Measurements from ENCODE around the gene SLC4A11.
A peak's percentile ranks its signal among the peaks of the same experiment; 100 is the strongest.

The SLC4A11 gene

DNA sequence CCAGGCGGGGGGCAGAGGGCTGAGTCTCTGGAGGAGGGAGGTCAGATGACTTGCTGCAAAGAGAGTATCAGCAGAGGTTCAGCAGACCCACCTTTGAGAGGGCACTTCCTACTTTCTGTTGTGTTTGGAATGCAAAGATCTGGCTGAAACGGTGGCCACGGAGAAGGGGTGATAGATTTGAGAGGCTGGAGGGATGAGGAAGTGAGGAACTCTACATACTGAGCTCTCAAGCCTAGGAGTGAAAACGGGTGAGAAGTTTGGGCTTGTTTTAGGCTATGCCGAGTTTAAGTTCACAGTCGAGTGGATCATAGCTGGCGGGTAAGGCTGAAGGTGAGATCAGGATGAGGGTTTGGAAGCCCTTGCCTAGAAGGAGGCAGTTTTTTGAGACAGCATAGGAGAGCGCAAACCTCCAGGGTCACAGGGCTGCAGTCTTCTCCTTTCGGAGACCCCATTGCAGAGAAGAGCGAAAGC, 30.2 kb downstream of the SLC4A11 start:
- H3K4me1 Mint-ChIP-seq (ENCODE audit: low read depth): peaks cover 28% of the 10 kb centered on the region
- H3K27me3 Mint-ChIP-seq: no peaks in the 10 kb centered on the region
- H3K9me3 Mint-ChIP-seq (ENCODE audit: low read depth): no peaks in the 10 kb centered on the region
- H3K27ac Mint-ChIP-seq: peak overlapping the region; percentile 90
- peak overlapping the region; percentile 95 for H3K4me3 Mint-ChIP-seq
- H3K36me3 Mint-ChIP-seq: no peaks in the 10 kb centered on the region

DNA sequence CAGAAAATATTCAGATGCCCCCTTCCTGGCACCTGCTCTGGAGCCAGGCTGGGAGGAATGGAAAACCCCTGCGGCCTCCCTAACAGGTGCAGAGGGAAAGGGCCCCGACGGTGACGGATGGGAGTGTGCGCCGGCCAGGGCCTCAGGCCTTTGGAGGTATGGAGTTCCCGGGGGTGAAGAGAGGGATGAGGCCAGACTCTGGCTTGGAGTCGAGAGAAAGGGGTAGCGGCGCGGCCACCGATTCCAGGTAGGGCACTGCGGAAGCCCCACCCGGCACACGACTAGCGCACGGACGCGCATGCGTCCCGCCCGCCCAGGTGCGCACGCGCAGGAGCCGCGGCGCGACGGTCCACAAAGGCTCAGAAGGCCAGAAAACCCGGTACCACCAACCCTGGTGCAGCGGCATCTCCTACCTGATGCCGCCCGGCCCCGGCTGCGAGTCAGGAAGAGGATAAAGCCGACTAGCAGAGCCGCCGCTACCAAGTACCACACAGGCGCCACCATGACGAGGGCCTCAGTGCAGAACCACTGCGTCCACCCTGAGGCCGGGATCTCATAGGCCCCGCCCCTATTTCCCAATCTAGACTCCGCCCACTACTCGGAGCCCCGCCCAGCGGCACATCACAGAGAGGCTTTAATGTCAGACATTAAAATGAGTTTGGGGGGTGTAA, 34.7 kb downstream of the SLC4A11 start, which contains the start of gene DDRGK1:
Gene DDRGK1, minus strand, starts transcription at position 559 of the 671 bp plus-strand sequence. Its CDS starts 55 bp downstream, at position 504.
- H3K36me3 Mint-ChIP-seq: peaks cover 6% of the 10 kb centered on the region

DNA sequence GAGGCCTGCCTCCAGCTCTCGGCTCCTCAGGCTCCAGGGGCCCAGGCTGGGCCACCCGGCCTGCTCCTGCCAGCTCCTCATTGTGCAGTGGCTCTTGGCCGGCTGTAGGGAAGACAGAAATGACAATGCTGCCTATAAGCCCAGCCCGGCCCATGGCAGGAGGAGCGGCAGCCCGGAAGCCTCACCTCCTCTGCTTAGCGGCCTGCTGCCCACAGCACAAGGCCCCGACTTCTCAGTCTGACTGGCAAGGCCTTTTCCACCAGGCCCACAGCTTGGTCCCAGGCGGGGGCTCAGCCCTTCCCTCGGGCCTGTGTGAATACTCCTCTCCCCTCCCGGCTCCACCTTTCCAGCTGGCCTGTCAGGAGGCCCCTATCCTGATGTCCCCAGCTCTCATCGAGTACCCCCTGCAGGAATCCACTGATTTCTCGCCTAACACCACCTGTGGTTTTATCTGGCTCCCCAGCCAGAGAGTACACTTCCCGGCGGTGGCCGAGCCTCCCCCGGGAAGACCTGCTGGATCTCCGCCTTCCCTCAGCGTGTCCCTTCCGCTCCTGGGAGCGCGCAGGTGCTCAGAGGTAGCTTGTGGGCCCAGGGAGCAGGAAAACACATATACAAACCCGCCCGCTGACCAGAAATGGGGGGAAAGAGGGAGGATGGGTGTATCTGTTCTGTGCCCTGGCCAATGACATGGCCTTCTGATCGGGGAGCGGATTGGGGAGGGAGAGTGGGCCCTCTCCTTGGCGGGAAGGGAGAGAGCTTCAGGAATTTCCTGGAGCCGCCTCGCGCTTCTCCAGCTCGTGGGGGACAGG, 35.5 kb downstream of the SLC4A11 start:
- Mint-ChIP-seq H3K27ac (peak overlapping the region; percentile 94), H3K27me3 (no peaks in the 10 kb centered on the region), H3K36me3 (peaks cover 6% of the 10 kb centered on the region)

More for the DNA sequence above, 34.7 kb downstream of the SLC4A11 start, which contains the start of gene DDRGK1:
- no peaks in the 10 kb centered on the region for H3K27me3 Mint-ChIP-seq
- H3K4me3 Mint-ChIP-seq: peak within 1 kb of the TSS; percentile 96
- H3K4me1 Mint-ChIP-seq (ENCODE audit: low read depth): peaks cover 23% of the 10 kb centered on the region
- no peaks in the 10 kb centered on the region for H3K9me3 Mint-ChIP-seq (ENCODE audit: low read depth)
- peak within 1 kb of the TSS; percentile 94 for H3K27ac Mint-ChIP-seq

DNA sequence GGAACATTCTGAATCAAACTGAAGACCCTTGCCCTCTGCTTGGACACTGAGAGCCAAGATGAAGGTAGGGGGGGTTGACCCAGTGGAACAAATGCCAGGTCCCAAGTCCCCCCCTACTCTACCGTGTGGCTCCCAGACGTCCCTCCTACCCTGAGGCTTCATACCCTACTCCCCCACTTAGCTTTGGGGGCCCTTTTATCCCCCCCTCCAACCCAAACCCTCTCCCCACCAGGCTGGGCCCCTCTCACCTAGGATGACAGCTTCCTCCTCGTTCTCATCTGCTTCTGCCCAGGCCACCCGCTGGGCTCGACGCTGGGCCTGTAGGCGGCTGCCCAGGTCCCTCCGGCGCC, 36.0 kb downstream of the SLC4A11 start:
- H3K4me1 Mint-ChIP-seq (ENCODE audit: low read depth): peaks cover 15% of the 10 kb centered on the region

More for the DNA sequence above, 35.5 kb downstream of the SLC4A11 start:
- H3K4me1 Mint-ChIP-seq (ENCODE audit: low read depth): peaks cover 18% of the 10 kb centered on the region
- no peaks in the 10 kb centered on the region for H3K9me3 Mint-ChIP-seq (ENCODE audit: low read depth)
- peak overlapping the region; percentile 96 for H3K4me3 Mint-ChIP-seq

DNA sequence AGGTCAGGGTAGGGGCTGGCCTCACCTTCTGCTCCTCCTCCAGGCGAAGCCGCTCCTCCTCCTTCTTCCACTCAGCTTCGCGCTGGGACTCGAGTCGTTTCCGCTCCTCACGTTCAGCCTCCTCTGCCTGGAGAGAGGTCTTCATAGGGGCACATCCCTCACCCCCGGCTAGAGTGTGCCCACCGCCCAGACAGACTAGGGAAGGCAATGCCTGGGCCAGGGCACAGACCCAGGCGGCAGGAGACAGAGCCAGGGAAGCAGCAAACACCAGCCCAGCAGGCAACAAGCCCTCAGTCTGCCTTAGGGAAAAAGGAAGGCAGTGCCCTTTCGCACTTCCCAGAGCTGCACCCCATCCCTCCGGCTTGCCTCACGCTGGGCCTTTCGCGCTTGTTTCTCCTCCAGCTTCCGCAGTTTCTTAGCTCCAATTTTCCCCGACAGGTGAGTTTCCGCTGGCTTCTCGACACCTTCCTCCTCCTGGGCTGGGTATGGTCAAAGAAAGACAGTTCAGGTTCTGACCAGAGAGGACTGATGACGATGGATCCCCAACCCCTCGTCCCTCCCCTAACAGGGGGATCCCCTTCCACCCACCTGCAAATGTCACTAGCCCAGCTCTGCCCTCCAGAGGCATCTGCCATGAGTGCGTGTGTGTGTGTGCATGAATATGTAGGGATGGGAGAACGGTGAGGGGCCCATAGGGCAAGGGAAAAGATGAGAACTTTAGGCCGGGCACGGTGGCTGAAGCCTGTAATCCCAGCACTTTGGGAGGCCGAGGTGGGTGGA, 38.8 kb downstream of the SLC4A11 start:
- Mint-ChIP-seq H3K4me1 (ENCODE audit: low read depth) (peaks cover 25% of the 10 kb centered on the region), H3K36me3 (peaks cover 11% of the 10 kb centered on the region), H3K9me3 (ENCODE audit: low read depth) (no peaks in the 10 kb centered on the region), H3K27me3 (no peaks in the 10 kb centered on the region), H3K27ac (peak overlapping the region; percentile 34), H3K4me3 (no peak overlapping the region)

More for the DNA sequence above, 36.0 kb downstream of the SLC4A11 start:
- peak overlapping the region; percentile 96 for H3K4me3 Mint-ChIP-seq
- H3K36me3 Mint-ChIP-seq: peaks cover 6% of the 10 kb centered on the region
- H3K27ac Mint-ChIP-seq: no peak overlapping the region
- H3K27me3 Mint-ChIP-seq: no peaks in the 10 kb centered on the region
- H3K9me3 Mint-ChIP-seq (ENCODE audit: low read depth): no peaks in the 10 kb centered on the region

DNA sequence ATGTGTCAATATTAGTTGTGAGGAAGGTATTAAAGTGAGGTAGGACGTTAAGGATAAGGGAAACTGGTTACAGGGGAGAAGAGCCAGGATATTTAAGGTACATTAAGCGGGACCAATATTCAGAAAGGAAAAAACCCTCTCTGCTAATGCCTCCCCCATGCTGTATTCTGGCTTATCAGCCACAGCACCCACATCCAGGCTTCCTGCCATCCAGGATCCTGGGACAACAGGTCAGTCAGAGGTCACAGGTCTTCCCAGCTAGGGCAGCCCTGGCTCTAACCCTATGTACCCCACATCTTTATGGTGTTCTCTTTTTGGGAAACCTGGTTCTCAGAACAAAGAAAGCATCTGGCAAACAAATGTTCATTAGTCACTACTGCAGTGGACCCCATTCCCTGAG, 39.8 kb downstream of the SLC4A11 start:
- H3K4me1 Mint-ChIP-seq (ENCODE audit: low read depth): peaks cover 25% of the 10 kb centered on the region
- no peak overlapping the region for H3K27ac Mint-ChIP-seq
- no peaks in the 10 kb centered on the region for H3K27me3 Mint-ChIP-seq
- H3K36me3 Mint-ChIP-seq: peaks cover 11% of the 10 kb centered on the region
- H3K4me3 Mint-ChIP-seq: no peak overlapping the region
- H3K9me3 Mint-ChIP-seq (ENCODE audit: low read depth): no peaks in the 10 kb centered on the region

DNA sequence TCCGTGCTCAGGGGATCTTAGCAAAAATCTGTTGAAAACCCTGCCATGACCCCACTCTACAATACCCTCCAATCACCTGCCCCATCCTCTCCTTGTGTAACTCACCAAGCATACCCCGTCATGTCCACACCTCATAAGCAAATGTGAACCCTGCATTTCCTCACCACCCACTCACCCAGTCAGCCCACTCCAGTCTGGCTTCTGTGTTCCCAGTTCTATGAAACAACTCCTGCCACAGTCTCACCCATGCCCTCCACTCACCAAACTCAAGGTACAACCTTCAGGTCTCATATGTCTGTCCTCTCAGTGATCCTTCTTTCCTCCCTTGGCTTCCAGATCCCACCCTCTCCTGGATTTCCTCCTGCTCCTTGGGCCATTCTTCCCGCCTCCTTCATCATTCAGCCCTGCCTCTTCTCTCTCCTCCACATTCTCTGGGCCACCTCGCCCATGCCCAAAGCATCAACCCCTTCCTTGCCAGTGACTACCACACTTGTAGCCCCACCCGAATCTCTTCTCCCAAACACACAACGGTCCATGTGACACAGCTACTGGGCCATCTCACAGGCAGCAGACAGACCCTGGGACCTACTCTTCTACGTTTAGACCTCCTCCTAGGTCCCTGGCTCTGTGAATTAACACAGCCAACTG, 43.3 kb downstream of the SLC4A11 start:
- H3K36me3 Mint-ChIP-seq: peaks cover 9% of the 10 kb centered on the region
- H3K9me3 Mint-ChIP-seq (ENCODE audit: low read depth): no peaks in the 10 kb centered on the region
- peaks cover 19% of the 10 kb centered on the region for H3K4me1 Mint-ChIP-seq (ENCODE audit: low read depth)
- peak overlapping the region; percentile 64 for H3K27ac Mint-ChIP-seq
- H3K4me3 Mint-ChIP-seq: no peak overlapping the region
- H3K27me3 Mint-ChIP-seq: no peaks in the 10 kb centered on the region

DNA sequence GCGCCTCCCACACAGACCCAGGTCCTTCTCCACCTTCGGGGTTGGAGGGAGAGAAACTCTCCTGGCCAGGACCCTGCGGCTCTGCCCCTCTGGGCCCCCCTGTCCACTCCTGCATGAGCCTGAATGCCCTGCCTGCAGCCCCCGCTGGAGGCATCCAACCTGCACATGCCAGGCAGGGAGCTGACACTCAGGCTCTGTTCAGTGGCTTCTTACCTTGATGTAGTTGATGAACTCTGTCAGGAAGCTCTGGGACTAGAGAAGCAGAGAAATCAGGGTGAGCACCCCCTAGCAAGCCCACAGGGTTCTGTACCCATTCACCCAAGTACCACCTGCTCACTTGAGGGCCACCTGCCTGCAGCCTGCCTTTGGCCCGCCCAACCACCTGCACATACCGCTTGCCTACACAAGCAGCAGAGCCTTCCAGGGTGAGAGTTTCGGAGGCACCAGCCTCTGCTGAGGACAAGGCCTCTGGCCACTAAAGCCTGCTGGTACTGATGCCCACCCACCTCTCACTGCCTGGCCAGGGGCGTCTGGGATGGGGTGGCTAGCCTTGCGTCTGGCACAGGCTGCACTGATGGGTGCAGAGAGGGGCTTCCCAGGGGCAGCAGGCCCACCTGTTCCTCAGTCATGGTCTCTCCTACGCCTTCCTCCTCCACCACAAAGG, 44.2 kb downstream of the SLC4A11 start:
- peaks cover 16% of the 10 kb centered on the region for H3K4me1 Mint-ChIP-seq (ENCODE audit: low read depth)
- peak overlapping the region; percentile 64 for H3K27ac Mint-ChIP-seq
- no peaks in the 10 kb centered on the region for H3K27me3 Mint-ChIP-seq
- H3K9me3 Mint-ChIP-seq (ENCODE audit: low read depth): no peaks in the 10 kb centered on the region
- H3K36me3 Mint-ChIP-seq: peaks cover 9% of the 10 kb centered on the region
- H3K4me3 Mint-ChIP-seq: no peak overlapping the region

DNA sequence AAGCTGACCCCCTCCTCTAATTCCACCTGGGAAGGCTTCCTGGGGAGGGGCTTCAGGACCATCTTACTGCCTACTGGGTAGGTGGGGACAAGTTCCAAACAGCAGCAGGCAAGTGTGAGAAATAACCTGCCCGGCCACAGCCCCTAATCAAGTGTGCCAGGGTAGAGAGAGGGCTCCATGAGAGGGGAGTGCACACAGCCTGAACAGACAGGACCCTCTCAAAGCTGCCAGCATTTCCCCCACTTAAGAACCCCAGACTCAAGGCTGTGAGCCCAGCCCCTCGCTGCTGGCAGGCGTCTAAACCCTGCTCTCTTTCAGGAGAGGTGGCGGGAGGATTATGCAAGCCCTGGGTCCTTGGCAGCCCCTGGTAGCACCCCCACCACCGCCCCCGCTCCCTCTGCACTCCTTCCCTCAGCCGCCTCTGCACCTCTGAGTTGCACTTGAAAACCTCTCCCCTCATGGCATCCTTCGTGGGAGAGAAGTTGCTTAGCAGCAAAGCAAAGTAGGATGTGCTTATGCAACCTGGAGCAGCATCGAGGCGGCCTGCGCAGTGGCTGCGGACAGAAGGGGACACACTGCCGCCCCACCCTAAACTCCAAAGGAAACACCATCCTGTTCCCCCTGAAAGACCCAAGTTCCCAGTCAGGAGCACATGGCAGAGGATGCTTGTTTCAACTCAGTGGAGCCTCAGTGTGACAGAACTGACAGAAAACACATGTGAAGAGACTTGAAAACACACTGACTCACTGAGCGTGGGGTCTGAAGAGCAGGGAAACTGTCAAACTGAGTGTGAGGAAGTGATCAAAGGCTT, 45.0 kb downstream of the SLC4A11 start:
- Mint-ChIP-seq H3K4me3 (no peak overlapping the region), H3K9me3 (ENCODE audit: low read depth) (no peaks in the 10 kb centered on the region), H3K36me3 (peaks cover 5% of the 10 kb centered on the region), H3K27me3 (no peaks in the 10 kb centered on the region), H3K27ac (no peak overlapping the region), H3K4me1 (ENCODE audit: low read depth) (peaks cover 13% of the 10 kb centered on the region)

DNA sequence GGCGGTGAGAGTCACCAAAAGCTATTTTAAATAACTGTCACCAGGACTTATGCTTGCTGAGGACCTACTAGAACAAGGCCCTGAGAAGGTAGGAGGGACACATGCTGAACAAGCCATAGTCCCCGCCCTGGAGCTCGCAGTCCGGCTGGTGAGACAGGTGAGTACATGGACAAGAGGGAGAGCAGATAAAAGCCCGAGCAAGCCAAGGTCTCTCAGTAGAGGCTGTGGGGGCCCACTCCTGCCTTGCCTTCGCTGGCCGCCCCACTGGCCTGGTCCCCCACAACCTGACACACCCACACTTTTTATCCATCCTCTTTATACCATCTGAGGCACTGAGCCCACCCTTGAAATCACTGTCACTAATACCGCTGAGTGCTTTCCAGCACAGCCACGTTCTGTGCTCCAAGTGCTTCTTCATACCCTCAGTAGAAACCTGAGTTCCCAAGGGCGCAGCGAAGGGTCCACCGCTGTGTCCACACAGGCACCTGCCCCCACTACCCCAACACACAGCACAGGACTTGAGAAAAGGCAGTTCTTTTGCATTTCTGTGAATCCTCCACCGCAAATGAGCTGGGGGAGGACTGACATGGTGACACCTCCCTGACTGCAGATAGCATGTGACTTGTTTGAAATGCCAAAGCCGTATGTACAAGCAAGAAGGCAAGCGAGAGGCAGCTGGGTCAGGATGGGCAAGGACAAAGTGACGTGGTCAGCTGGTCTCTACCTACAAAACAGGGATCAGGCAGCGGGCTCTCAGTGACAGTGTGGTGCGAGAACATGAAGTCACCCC, 46.6 kb downstream of the SLC4A11 start:
- no peak overlapping the region for H3K4me3 Mint-ChIP-seq
- peaks cover 5% of the 10 kb centered on the region for H3K36me3 Mint-ChIP-seq
- no peak overlapping the region for H3K27ac Mint-ChIP-seq
- peaks cover 13% of the 10 kb centered on the region for H3K4me1 Mint-ChIP-seq (ENCODE audit: low read depth)
- no peaks in the 10 kb centered on the region for H3K9me3 Mint-ChIP-seq (ENCODE audit: low read depth)
- no peaks in the 10 kb centered on the region for H3K27me3 Mint-ChIP-seq

DNA sequence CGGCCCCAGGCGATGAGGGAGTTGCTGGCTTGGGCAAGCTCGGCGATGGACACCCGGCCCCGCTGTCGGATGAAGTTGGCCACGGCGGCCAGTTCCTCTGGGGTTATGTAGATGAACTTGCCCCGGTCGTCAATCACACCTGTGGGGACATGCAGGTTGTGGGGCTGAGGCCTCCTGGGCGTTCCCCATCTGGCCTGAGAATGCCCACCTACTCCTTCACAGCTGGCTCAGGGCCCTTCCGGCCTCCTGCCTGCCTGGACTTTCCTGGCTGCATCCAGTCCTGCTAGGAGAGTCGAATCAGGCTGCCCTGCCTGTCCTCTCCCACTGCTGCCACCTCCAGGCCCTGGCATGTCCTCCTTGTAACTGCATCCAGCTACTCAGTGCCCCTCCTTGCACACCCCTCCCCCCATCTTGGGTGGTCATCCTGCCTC, 48.3 kb downstream of the SLC4A11 start:
- Mint-ChIP-seq H3K36me3 (peaks cover 3% of the 10 kb centered on the region), H3K4me3 (no peak overlapping the region), H3K4me1 (ENCODE audit: low read depth) (peaks cover 8% of the 10 kb centered on the region), H3K9me3 (ENCODE audit: low read depth) (no peaks in the 10 kb centered on the region), H3K27ac (no peak overlapping the region), H3K27me3 (no peaks in the 10 kb centered on the region)

DNA sequence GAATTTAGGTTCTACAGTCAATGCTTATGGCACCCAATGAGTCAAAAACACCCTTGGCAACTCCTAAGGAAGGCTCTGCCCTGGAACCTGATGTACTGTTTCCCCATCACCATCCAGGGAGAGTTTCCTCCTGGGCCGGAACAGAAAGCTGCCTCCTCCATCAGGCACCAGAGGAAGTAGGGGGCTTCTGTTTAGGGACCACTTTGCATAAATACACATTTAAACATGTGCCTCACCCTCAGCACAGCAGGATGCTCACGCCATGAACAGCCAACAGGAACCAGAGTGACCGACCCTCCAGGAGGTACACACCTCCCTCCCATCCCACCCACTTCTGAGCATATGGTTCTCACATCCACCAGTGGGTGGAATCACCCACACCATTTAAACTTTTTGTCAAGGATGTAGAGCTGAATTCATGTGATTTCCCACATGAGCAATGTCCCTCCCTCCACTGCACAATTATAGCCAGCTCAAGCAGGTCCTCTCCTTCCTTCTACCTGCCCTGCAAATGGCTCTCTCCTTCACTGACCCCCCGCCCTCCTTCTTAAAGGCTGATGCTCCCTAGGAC, 49.3 kb downstream of the SLC4A11 start:
- Mint-ChIP-seq H3K36me3 (no peaks in the 10 kb centered on the region), H3K27me3 (no peaks in the 10 kb centered on the region), H3K27ac (peak overlapping the region; percentile 30), H3K4me1 (ENCODE audit: low read depth) (peaks cover 2% of the 10 kb centered on the region), H3K4me3 (no peak overlapping the region), H3K9me3 (ENCODE audit: low read depth) (no peaks in the 10 kb centered on the region)
